NT2/D1 (cell line): ENCODE measurements around the gene CHMP3.

ENCODE experiments used
- SUZ12 ChIP-seq: IDR thresholded peaks from 2 replicates; pipeline ENCODE4 v1.6.1; 2011; ENCODE audit not compliant: insufficient read length, insufficient read depth; ENCODE audit errors: extremely low read depth
- YY1 ChIP-seq: IDR thresholded peaks from 2 replicates; pipeline ENCODE4 v1.6.1; 2011; ENCODE audit not compliant: insufficient read length, insufficient read depth
- ZNF274 ChIP-seq: IDR thresholded peaks from 2 replicates; pipeline ENCODE4 v1.6.1; 2011; ENCODE audit warnings: mild to moderate bottlenecking, low read depth, low read length

GRCh38 chr2:86490245-86490644, 73.0 kb downstream of the CHMP3 start:
- TF ChIP-seq ZNF274 (no peak), YY1 (no peak), SUZ12 (no peak)
